IMR-90 (cell line): ENCODE measurements around the gene MAML3. TPM values are rescaled to one million over a fixed set of nuclear protein-coding genes. Genes with fewer than 3 reads are reported as not detected.

Experiments used
- ATAC-seq: fragments of 200-7000 bp; cut with Tn5 transposase; 2 replicates; pipeline ENCODE4 v1.9.1; 2020; ENCODE audit warnings: low read depth, mild to moderate bottlenecking, moderate library complexity
- Bru-seq: library from RNA; stranded (reverse); fragments of 400-500 nt; gene quantifications from one replicate; lab custom pipeline; 2021; lab: Mats Ljungman, UMichigan
- BruChase-seq, 2 experiments: library from RNA; stranded (reverse); fragments of 400-500 nt; gene quantifications; one replicate each; lab custom pipeline; 2021; lab: Mats Ljungman, UMichigan
- BruUV-seq: library from RNA; stranded (reverse); fragments of 400-500 nt; replicated peaks from 2 replicates; lab custom pipeline; 2021; lab: Mats Ljungman, UMichigan
- CTCF ChIA-PET: fragments of 300-600 bp; formaldehyde crosslinking; extraction: SDS; loops from one replicate; lab custom pipeline; 2021; ENCODE audit warnings: antibody characterized with exemption; lab: Yijun Ruan, JAX
- POLR2A ChIA-PET: fragments of 300-600 bp; sonication (Branson Sonifier 250); formaldehyde crosslinking; loops from one replicate; lab custom pipeline; 2022; ENCODE audit warnings: antibody characterized with exemption; ENCODE audit not compliant: unreplicated experiment; lab: Charles Lee
- DNase-seq: peaks from one replicate; pipeline ENCODE4 v3.0.0; 2013
- H2AFZ ChIP-seq: replicated peaks from 2 replicates; pipeline ENCODE3; 2013; ENCODE audit warnings: low read length, mild to moderate bottlenecking; ENCODE audit not compliant: poor library complexity
- H2AK5ac ChIP-seq: 2 replicates; pipeline ENCODE4 v1.6.1; 2013; ENCODE audit warnings: low read depth, low read length, inconsistent platforms
- H2AK9ac ChIP-seq: replicated peaks from 2 replicates; pipeline ENCODE3; 2013; ENCODE audit warnings: mild to moderate bottlenecking, low read depth, low read length, moderate library complexity; ENCODE audit not compliant: poor library complexity
- H2BK120ac ChIP-seq: 2 replicates; pipeline ENCODE4 v1.6.1; 2013; ENCODE audit warnings: low read depth, low read length, inconsistent platforms
- H2BK15ac ChIP-seq: 3 replicates; pipeline ENCODE4 v1.6.1; 2013; ENCODE audit warnings: low read depth, low read length, inconsistent platforms
- H2BK20ac ChIP-seq: 2 replicates; pipeline ENCODE4 v1.6.1; 2013; ENCODE audit warnings: low read depth, mild to moderate bottlenecking, inconsistent platforms, low read length, moderate library complexity
- H2BK5ac ChIP-seq: 2 replicates; pipeline ENCODE4 v1.6.1; 2013; ENCODE audit warnings: mild to moderate bottlenecking, low read depth, low read length, inconsistent platforms; ENCODE audit not compliant: poor library complexity, severe bottlenecking
- H3K14ac ChIP-seq: replicated peaks from 2 replicates; pipeline ENCODE4 v1.6.1; 2013; ENCODE audit warnings: low read depth, low read length, inconsistent platforms
- H3K18ac ChIP-seq: 2 replicates; pipeline ENCODE4 v1.6.1; 2013; ENCODE audit warnings: low read depth, low read length, control low read depth
- H3K23ac ChIP-seq: 2 replicates; pipeline ENCODE4 v1.6.1; 2013; ENCODE audit warnings: low read depth, low read length, inconsistent platforms
- H3K27ac ChIP-seq: 2 replicates; pipeline ENCODE4 v1.5.1; 2013; ENCODE audit warnings: mild to moderate bottlenecking, control low read depth, low read length; ENCODE audit not compliant: insufficient read depth
- H3K27me3 ChIP-seq: 2 replicates; pipeline ENCODE4 v1.6.1; 2013; ENCODE audit warnings: low read length; ENCODE audit not compliant: control insufficient read depth, insufficient read depth
- H3K36me3 ChIP-seq: 2 replicates; pipeline ENCODE4 v1.6.1; 2013; ENCODE audit warnings: low read length, mixed read lengths; ENCODE audit not compliant: control insufficient read depth, insufficient read depth
- H3K4ac ChIP-seq: 2 replicates; pipeline ENCODE4 v1.6.1; 2013; ENCODE audit warnings: low read depth, low read length, inconsistent platforms
- H3K4me1 ChIP-seq: 2 replicates; pipeline ENCODE4 v1.6.1; 2013; ENCODE audit warnings: low read length, mixed read lengths; ENCODE audit not compliant: control insufficient read depth, insufficient read depth
- H3K4me2 ChIP-seq: 2 replicates; pipeline ENCODE4 v1.6.1; 2013; ENCODE audit warnings: low read depth, mild to moderate bottlenecking, control low read depth, low read length, moderate library complexity
- H3K4me3 ChIP-seq: 2 replicates; pipeline ENCODE4 v1.5.1; 2013; ENCODE audit warnings: low read depth, mild to moderate bottlenecking, control low read depth, low read length, moderate library complexity; ENCODE audit not compliant: insufficient read depth
- H3K56ac ChIP-seq: 2 replicates; pipeline ENCODE4 v1.6.1; 2013; ENCODE audit warnings: low read length, inconsistent platforms; ENCODE audit not compliant: insufficient read depth; ENCODE audit errors: extremely low read depth
- H3K79me1 ChIP-seq, 2 experiments: 2 replicates each; pipeline ENCODE4 v1.6.1; 2013; ENCODE audit warnings: low read length in 2 of 2, inconsistent platforms in 1 of 2, low read depth in 1 of 2
- H3K9ac ChIP-seq: 2 replicates; pipeline ENCODE4 v1.6.1; 2013; ENCODE audit warnings: low read depth, low read length, control low read depth
- H3K9me1 ChIP-seq: 2 replicates; pipeline ENCODE4 v1.6.1; 2013; ENCODE audit warnings: low read length, inconsistent platforms; ENCODE audit not compliant: insufficient read depth
- H3K9me3 ChIP-seq: 2 replicates; pipeline ENCODE4 v1.6.1; 2013; ENCODE audit warnings: low read length; ENCODE audit not compliant: control insufficient read depth, insufficient read depth
- H4K20me1 ChIP-seq: 2 replicates; pipeline ENCODE4 v1.6.1; 2013; ENCODE audit warnings: low read length, inconsistent platforms; ENCODE audit not compliant: insufficient read depth
- H4K5ac ChIP-seq: 2 replicates; pipeline ENCODE4 v1.6.1; 2013; ENCODE audit warnings: mild to moderate bottlenecking, low read depth, low read length, control low read depth
- H4K8ac ChIP-seq, 2 experiments: 2 replicates each; pipeline ENCODE4 v1.6.1; 2013; ENCODE audit warnings: low read depth in 2 of 2, low read length in 2 of 2, control low read depth in 1 of 2, inconsistent platforms in 1 of 2
- H4K91ac ChIP-seq: 2 replicates; pipeline ENCODE4 v1.6.1; 2013; ENCODE audit warnings: low read depth, low read length, inconsistent platforms; ENCODE audit not compliant: insufficient read depth
- CHD1 ChIP-seq: IDR thresholded peaks from 2 replicates; pipeline ENCODE4 v1.6.1; 2012; ENCODE audit warnings: low read depth, low read length, improper control_type of control experiment
- FOS ChIP-seq: fragments of 150-350 bp; IDR thresholded peaks from 2 replicates; pipeline ENCODE4 v1.6.1; 2016; ENCODE audit warnings: low read depth, low read length
- MAFK ChIP-seq: IDR thresholded peaks from 2 replicates; pipeline ENCODE4 v1.6.1; 2012; ENCODE audit warnings: low read depth, low read length, improper control_type of control experiment
- POLR2A ChIP-seq: IDR thresholded peaks from 2 replicates; pipeline ENCODE4 v1.6.1; 2012; ENCODE audit warnings: mild to moderate bottlenecking, low read depth, low read length
- RAD21 ChIP-seq: IDR thresholded peaks from 2 replicates; pipeline ENCODE4 v1.6.1; 2012; ENCODE audit warnings: low read length, improper control_type of control experiment
- RCOR1 ChIP-seq: IDR thresholded peaks from 2 replicates; pipeline ENCODE4 v1.6.1; 2012; ENCODE audit warnings: mild to moderate bottlenecking, low read length, improper control_type of control experiment; ENCODE audit not compliant: insufficient replicate concordance
- SMC3 ChIP-seq: fragments of 150-350 bp; IDR thresholded peaks from 2 replicates; pipeline ENCODE4 v1.6.1; 2016; ENCODE audit warnings: low read depth, mild to moderate bottlenecking, antibody characterized with exemption, low read length, moderate library complexity
- WGBS, 2 experiments: methylation state at CpG; one replicate each; pipeline versions ENCODE4 v1.1.5 to v1.1.7; 2013; ENCODE audit warnings: missing lambda C conversion rate in 2 of 2; ENCODE audit not compliant: insufficient read length in 1 of 2; ENCODE audit errors: extremely low coverage in 2 of 2; 5-methylcytosine and 5-hydroxymethylcytosine counted together
- dilution Hi-C: fragments of 300-500 bp; cut with HindIII; formaldehyde crosslinking; loops from one replicate; pipeline ENCODE4 v1.14.3; 2018; ENCODE audit warnings: low sequenced_read_pairs; ENCODE audit not compliant: unreplicated experiment
- in situ Hi-C: fragments of 300-500 bp; cut with MboI; formaldehyde crosslinking; loops from 3 replicates; pipeline ENCODE4 v1.14.3; 2019; ENCODE audit warnings: low sequenced_read_pairs, inconsistent platforms, mixed read lengths
- intact Hi-C: fragments of 100-400 bp; cut with micrococcal nuclease; formaldehyde crosslinking; loops from 2 replicates; pipeline ENCODE4 v1.10.0; 2022
- long read RNA-seq: library from polyadenylated mRNA; unstranded; transcript quantifications from one replicate; pipeline ENCODE4 v2.0.0, GENCODE V29; 2021; ENCODE audit not compliant: unreplicated experiment
- polyA plus RNA-seq, 3 experiments: library from polyadenylated mRNA; depleted of rRNA; stranded (reverse); fragments of >200 nt; gene quantifications; 2 replicates each; pipeline ENCODE4 v1.2.3, GENCODE V29; 2012; ENCODE audit warnings: low replicate concordance in 1 of 3
- total RNA-seq: library from RNA; depleted of rRNA; stranded (reverse); fragments of >200 nt; gene quantifications from 2 replicates; pipeline ENCODE4 v1.2.3, GENCODE V29; 2012; rRNA removed
- TF ChIP-seq, protein P1 (sequence below): conservative IDR thresholded peaks from 2 replicates; pipeline ENCODE4 v1.5.1; 2012; ENCODE audit warnings: mild to moderate bottlenecking, low read depth, low read length, improper control_type of control experiment
- TF ChIP-seq, protein P2 (sequence below): fragments of 150-350 bp; IDR thresholded peaks from 2 replicates; pipeline ENCODE4 v1.6.1; 2016; ENCODE audit warnings: low read depth, mild to moderate bottlenecking, low read length, moderate library complexity, borderline replicate concordance
- TF ChIP-seq, protein P3 (sequence below): fragments of 150-350 bp; IDR thresholded peaks from 2 replicates; pipeline ENCODE4 v1.6.1; 2017; ENCODE audit warnings: mild to moderate bottlenecking, antibody characterized with exemption, low read length, low read depth

MAML3 gene
- total RNA-seq (0.90 and 1.1 TPM in 2 replicates), polyA plus RNA-seq (2012; rRNA removed) (1.7 and 2.0 TPM in 2 replicates), Bru-seq, nascent RNA (percentile 62 among the genes with signal in this experiment), BruChase-seq, experiment 1, labeled RNA remaining after a 6-hour chase (percentile 63 among the genes with signal in this experiment), BruChase-seq, experiment 2, labeled RNA remaining after a 2-hour chase (percentile 72 among the genes with signal in this experiment)
- 0.78 and 1.8 TPM in 2 replicates for polyA plus RNA-seq (2012; cell fraction: cytosol; rRNA removed)
- 1.3 and 2.3 TPM in 2 replicates for polyA plus RNA-seq (2012; cell fraction: nucleus; rRNA removed; ENCODE audit: low replicate concordance)
- long read RNA-seq, partial matches to known transcripts = 0 of 4 reads
- long read RNA-seq, other reads (novel, unspliced or antisense) = 4 of 4 reads

DNA sequence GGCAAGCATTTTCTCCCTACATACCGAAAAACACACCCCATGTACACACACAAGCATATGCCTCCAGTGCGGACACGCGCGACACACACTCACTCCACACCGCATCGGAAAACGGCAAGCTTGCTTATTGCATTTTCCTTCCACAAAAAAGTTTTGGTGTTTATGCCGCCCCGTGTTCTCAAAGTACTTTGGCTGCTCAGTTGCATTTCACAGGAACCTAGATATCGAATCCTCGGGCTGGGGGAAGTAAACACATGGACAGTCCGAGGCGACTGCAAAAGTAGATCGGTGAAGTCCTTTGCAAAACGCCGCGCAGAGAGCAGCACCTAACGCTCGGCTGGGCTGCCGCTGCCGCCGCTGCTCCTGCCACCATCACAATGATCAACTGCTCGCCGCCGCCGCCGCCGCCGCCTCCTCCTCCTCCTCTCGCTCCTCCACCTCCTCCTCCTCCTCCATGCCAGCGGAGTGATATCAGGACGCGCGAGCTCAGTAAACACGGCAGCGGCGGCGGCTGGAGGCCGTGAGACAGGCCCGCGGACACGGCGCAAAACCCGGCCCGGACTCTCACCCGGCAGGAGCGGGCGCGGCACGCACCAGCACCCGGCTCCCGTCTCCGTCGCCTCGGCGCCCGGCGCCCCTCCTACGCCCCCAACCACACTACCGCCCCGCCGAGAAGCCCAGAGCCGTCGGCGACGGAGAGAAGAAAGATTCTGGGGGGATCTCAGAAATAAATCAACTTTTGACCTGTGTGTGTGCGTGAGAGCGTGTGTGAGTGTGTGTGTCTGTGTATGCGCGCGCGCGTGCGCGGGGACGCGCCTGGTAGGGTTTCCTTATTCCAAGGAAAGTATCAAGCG, at the start of gene MAML3:
MAML3 (minus strand) TSS at position 467 of the 854 bp plus-strand sequence. CDS start 857 bp downstream, outside the sequence.
- Histone ChIP-seq H3K9me3 (no peaks in the 10 kb centered on the region), H3K27ac (peak within 1 kb of the TSS; percentile 97), H3K14ac (peak within 1 kb of the TSS; percentile 92), H3K36me3 (no peaks in the 10 kb centered on the region), H2AK5ac (peak within 1 kb of the TSS; percentile 41; the same call in 1 of the 2 replicates), H3K4me1 (peaks cover 3% of the 10 kb centered on the region; the same call in 1 of the 2 replicates), H3K18ac (peak within 1 kb of the TSS; percentile 93), H2BK20ac (peak within 1 kb of the TSS; percentile 67), H2AK9ac (peak within 1 kb of the TSS; percentile 81), H3K9ac (peak within 1 kb of the TSS; percentile 94), H2AFZ (peak within 1 kb of the TSS; percentile 96), H3K4me2 (peak within 1 kb of the TSS; percentile 87), H3K23ac (peak within 1 kb of the TSS; percentile 86), H3K4ac (peak within 1 kb of the TSS; percentile 91), H2BK120ac (peak within 1 kb of the TSS; percentile 96), H2BK15ac (peak within 1 kb of the TSS; percentile 79; the same call in 2 of the 3 replicates), H4K20me1 (no peaks in the 10 kb centered on the region), H4K5ac (peak within 1 kb of the TSS; percentile 78), H3K27me3 (no peaks in the 10 kb centered on the region), H3K79me1 (peaks cover 0 to 10% of the 10 kb centered on the region in 2 experiments; a peak in 2 of 4 replicates), H3K9me1 (no peaks in the 10 kb centered on the region), H3K56ac (peak within 1 kb of the TSS; percentile 94), H4K91ac (peak within 1 kb of the TSS; percentile 88), H4K8ac (peak within 1 kb of the TSS; percentile 56 to 88; a peak in 3 of 4 replicates), H2BK5ac (peak within 1 kb of the TSS; percentile 94), H3K4me3 (peak within 1 kb of the TSS; percentile 90)
- BruUV-seq = no TSS peak
- ChIA-PET POLR2A (interaction anchor here (0.6 kb wide), 1 partner anchor 99 kb away, joined by 3 read pairs; no protein-coding TSS in a partner anchor), CTCF (interaction anchor here (1.0 kb wide), 1 partner anchor 174 kb away, joined by 3 read pairs; no protein-coding TSS in a partner anchor)
- ATAC-seq (peak; percentile 45), DNase-seq (peak; percentile 96)
- intact Hi-C loops (loop anchor here (1.0 to 5.0 kb wide), 6 partner anchors 95 to 698 kb away; no protein-coding TSS in a partner anchor), in situ Hi-C loops (loop anchor here (5.0 to 10.0 kb wide), 4 partner anchors 98 to 419 kb away; no protein-coding TSS in a partner anchor), dilution Hi-C loops (no loop called here)
- 0% methylated on average over 11 of the region's 79 CpGs; no CpG with 5 or more reads in 1 of the 2 experiments for WGBS, 2 experiments
- TF ChIP-seq, protein P1, sequence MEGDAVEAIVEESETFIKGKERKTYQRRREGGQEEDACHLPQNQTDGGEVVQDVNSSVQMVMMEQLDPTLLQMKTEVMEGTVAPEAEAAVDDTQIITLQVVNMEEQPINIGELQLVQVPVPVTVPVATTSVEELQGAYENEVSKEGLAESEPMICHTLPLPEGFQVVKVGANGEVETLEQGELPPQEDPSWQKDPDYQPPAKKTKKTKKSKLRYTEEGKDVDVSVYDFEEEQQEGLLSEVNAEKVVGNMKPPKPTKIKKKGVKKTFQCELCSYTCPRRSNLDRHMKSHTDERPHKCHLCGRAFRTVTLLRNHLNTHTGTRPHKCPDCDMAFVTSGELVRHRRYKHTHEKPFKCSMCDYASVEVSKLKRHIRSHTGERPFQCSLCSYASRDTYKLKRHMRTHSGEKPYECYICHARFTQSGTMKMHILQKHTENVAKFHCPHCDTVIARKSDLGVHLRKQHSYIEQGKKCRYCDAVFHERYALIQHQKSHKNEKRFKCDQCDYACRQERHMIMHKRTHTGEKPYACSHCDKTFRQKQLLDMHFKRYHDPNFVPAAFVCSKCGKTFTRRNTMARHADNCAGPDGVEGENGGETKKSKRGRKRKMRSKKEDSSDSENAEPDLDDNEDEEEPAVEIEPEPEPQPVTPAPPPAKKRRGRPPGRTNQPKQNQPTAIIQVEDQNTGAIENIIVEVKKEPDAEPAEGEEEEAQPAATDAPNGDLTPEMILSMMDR = no peak
- TF ChIP-seq FOS (peak; percentile 5; the same call in 1 of the 2 replicates), SMC3 (peak; percentile 45), MAFK (no peak), CHD1 (0 out of 2 replicates have a peak, but pooled peaks have one; percentile 13), RCOR1 (peak; percentile 77), POLR2A (peak; percentile 62; the same call in 1 of the 2 replicates), RAD21 (peak; percentile 45)
- TF ChIP-seq, protein P2, sequence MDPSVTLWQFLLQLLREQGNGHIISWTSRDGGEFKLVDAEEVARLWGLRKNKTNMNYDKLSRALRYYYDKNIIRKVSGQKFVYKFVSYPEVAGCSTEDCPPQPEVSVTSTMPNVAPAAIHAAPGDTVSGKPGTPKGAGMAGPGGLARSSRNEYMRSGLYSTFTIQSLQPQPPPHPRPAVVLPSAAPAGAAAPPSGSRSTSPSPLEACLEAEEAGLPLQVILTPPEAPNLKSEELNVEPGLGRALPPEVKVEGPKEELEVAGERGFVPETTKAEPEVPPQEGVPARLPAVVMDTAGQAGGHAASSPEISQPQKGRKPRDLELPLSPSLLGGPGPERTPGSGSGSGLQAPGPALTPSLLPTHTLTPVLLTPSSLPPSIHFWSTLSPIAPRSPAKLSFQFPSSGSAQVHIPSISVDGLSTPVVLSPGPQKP = no peak
- TF ChIP-seq, protein P3, sequence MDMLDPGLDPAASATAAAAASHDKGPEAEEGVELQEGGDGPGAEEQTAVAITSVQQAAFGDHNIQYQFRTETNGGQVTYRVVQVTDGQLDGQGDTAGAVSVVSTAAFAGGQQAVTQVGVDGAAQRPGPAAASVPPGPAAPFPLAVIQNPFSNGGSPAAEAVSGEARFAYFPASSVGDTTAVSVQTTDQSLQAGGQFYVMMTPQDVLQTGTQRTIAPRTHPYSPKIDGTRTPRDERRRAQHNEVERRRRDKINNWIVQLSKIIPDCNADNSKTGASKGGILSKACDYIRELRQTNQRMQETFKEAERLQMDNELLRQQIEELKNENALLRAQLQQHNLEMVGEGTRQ = 0 out of 2 replicates have a peak, but pooled peaks have one; percentile 7
